ENCODE measurements around the gene IL18.

IL18 gene

DNA sequence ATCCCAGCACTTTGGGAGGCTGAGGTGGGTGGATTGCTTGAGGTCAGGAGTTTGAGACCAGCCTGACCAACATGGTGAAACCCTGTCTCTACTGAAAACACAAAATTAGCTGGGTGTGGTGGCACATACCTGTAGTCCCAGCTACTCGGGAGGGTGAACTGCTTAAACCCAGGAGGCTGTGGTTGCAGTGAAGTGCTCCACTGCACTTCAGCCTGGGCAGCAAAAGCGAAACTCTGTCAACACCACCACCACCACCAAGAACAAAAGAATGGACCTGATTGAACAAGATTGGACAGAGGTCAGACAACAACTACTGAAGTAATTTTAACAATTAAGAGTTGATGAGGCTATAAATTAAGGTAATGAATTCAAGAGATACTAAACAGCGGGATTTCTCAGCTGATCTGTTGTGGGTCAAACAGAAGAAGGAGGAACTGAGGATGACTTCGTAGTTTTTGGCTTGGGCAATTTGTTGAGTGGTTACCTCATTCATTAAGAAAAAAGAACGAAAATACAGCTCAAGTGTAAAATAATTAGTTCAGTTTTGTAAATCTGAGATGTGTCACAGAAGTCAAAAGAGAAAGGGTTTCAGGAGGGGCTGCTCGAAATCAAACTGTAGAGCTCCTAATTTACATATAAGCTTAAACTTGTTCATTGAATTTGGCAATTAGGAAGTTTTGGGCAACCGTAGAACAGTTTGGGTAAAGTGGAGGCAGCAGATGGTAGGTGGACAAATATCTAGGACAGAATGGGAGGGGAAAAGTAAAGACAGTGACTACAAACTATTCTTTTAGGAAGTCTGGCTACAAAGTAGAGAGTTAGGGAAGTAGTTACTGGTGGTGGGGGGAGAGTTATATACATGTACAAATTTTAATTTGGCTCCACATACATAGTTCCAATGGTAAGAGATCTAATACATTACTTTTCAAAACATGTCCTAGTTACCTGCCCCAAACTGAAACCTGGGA is 4.5 kb downstream of the IL18 start:
- DNase-seq (ENCODE audit: low spot score) = no peak
- Histone ChIP-seq H3K27ac (peak overlapping the region; percentile 5 to 69), H3K4me3 (no peak overlapping the region)
- TF ChIP-seq, protein P1, sequence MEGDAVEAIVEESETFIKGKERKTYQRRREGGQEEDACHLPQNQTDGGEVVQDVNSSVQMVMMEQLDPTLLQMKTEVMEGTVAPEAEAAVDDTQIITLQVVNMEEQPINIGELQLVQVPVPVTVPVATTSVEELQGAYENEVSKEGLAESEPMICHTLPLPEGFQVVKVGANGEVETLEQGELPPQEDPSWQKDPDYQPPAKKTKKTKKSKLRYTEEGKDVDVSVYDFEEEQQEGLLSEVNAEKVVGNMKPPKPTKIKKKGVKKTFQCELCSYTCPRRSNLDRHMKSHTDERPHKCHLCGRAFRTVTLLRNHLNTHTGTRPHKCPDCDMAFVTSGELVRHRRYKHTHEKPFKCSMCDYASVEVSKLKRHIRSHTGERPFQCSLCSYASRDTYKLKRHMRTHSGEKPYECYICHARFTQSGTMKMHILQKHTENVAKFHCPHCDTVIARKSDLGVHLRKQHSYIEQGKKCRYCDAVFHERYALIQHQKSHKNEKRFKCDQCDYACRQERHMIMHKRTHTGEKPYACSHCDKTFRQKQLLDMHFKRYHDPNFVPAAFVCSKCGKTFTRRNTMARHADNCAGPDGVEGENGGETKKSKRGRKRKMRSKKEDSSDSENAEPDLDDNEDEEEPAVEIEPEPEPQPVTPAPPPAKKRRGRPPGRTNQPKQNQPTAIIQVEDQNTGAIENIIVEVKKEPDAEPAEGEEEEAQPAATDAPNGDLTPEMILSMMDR (IDR thresholded peaks at IDR 0.05) = no peak

DNA sequence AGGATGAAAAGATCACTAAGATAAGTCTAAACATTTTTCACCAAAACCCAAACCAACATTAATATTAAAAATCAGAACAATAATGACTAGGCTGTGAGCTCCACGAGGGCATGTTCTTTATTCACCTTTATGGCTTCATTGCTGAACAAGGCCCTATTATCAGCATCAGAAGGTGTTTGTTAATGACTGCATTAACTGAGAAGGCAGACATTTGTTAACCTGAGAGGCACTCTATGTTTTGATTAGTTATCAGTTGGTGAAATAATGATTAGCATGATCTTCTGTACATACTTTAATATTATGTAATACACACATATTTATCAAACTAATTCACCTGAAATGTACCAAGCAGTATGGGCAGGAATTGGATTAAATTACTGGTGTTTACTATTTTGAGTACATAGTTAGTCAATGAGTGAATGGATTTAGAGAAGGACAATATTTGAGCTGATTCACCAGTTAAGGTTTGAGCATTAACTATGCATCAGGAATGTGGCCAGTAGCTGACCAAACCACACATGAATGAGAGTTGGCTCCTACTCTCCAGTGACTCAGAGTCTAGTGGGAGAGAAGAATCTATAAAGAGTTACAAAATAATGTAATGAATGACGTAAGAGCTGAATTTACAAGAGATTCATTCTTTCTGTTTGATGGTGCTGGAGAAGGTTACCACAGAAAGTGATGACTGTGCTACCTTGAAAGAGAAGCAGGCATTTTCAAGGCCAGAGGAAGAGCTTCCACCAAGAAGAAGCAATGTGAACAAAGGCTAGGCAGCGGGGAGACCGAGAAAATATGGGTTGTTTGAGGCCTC is 6.7 kb downstream of the IL18 start:
- no peak overlapping the region for H3K4me3 ChIP-seq
- H3K27ac ChIP-seq = no peak overlapping the region
- TF ChIP-seq, protein P1 (IDR thresholded peaks at IDR 0.05) = no peak
- no peak for DNase-seq (ENCODE audit: low spot score)

DNA sequence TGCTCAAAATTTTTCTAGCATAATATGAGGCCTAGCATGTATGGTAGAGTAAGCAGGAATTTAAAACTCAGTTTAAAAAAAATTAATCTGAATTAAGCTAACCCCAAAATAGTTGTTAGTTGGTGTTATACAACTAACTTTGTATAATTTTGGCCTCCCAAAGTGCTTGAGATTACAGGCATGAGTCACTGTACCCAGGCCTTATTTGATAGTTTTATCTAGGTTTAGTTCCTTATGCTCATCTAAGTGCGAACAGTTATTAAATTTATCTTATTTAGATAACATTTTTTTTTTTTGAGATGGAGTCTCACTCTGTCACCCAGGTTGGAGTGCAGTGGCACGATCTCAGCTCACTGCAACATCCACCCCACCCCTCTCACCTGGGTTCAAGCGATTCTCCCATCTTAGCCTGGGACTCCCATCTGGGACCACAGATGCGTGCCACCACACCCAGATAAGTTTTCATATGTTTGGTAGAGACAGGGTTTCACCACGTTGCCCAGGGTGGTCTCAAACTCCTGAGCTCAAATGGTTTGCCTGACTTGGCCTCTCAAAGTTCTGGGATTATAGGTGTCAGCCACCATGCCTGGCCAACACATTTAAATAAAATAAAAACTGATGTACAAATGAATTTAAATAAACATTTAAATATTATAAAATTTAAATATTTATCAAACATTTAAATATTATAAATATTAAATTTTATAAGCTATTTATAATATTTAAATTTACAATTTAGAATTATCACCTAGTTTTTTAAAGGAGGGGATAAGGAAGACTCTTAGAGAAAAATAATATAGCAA is 7.5 kb downstream of the IL18 start:
- TF ChIP-seq, protein P1 (IDR thresholded peaks at IDR 0.05) = no peak
- DNase-seq (ENCODE audit: low spot score) = no peak
- no peak overlapping the region for H3K27ac ChIP-seq
- H3K4me3 ChIP-seq = no peak overlapping the region

DNA sequence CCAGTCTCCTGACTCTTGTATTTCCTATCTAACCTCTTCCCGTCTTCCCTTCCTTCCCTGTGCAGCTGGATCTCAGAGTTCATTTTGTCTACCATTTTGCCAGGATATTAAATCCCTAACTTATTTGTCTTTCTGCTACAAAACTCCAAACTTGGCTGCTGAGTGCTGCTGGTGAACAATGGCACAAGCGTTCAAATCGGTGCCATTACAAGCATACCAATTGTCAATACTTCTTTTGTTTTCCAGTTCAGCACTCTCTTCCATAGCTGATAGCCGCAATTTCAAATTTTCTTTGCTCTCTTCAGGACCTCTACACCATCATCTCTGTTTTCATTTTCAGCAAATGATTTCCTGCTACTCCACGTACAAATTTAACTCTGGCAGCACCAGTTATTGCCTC is 13.4 kb downstream of the IL18 start:
- Histone ChIP-seq H3K4me3 (no peak overlapping the region), H3K27ac (no peak overlapping the region)
- DNase-seq (ENCODE audit: low spot score) = no peak
- TF ChIP-seq, protein P1 (IDR thresholded peaks at IDR 0.05) = no peak

DNA sequence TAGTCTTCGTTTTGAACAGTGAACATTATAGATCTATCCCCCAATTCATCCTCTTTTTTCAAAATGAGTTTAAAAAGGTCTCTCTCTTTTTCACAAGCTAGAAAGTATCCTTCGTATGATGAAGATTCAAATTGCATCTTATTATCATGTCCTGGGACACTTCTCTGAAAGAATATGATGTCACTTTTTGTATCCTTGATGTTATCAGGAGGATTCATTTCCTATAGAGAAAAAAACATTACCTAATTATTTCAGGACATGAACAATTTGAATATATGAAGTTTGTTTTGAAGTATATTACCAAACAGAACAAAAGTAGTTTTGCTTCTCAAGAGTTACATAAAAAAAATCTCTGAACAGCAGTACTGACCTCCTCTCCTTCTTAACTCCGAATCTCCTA is 20.3 kb downstream of the IL18 start:
- no peak overlapping the region for H3K27ac ChIP-seq
- DNase-seq (ENCODE audit: low spot score) = no peak
- H3K4me3 ChIP-seq = no peak overlapping the region
- TF ChIP-seq, protein P1 (IDR thresholded peaks at IDR 0.05) = no peak

DNA sequence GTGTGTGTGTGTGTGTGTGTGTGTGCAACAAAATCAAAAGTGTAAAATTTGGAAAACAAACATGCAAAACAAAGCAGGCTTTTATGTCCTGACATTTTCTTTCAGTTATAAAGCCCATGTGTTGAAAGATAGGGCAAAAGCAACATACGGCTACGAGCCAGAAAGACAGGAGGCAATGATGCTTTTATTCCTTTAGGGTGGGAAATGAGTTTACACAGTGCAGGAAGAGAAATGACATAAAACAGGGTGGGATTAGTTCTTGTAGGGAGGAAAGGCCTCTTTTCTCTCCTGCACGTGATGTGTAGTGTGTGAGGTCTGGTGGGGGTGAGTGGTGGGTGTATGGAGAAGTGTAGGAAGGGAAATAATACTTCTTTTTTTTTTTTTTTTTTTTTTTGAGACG is 29.4 kb downstream of the IL18 start:
- H3K27ac ChIP-seq = no peak overlapping the region
- no peak for DNase-seq (ENCODE audit: low spot score)
- TF ChIP-seq, protein P1 (IDR thresholded peaks at IDR 0.05) = no peak
- H3K4me3 ChIP-seq = no peak overlapping the region

All from coronary artery (tissue), 2 donors.